GDM1 (cell line): ENCODE results near the gene TCP11.

Source experiments
- DNase-seq: peaks from one replicate; lab custom pipeline; 2025; lab: John Stamatoyannopoulos, UW

TCP11 gene

DNA sequence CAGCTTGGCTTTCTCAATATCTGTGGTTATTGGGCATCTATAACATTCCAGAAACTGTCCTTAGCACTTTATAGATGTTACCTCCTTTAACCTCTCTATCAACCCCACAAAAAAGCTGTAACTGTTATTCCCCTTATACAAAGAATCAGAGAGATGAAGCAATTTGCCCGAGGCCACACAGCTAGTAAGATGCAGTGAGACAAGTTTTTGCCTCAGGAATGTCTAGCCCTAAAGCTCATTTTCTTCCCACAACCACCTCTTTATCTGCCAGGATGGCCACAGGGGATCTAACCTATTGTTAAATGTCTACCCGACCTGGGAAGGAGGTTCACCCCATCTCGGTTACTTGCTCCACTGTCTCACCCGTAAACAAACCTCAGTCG, 31.9 kb upstream of the TCP11 start:
- DNase-seq, result no peak

DNA sequence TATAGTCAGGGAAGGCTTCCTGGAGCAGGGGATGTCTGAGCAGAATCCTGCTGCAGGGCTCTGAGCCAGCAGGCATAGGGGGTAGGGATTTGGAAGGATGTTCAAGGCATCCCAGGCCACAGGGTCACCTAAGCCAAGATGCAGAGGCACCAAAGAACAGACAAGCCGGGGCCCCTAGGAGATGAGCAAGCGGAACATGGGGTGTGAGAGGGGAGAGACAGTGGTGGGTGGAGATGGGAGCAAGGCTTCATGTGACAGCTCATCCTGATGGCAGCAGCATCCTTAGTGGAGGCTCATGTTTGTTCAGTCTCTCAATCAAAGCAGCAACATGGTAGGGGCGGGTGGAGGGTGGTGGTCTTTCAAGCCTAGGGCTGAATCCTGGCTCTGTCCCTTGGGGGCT, 29.8 kb upstream of the TCP11 start:
- DNase-seq, result no peak

DNA sequence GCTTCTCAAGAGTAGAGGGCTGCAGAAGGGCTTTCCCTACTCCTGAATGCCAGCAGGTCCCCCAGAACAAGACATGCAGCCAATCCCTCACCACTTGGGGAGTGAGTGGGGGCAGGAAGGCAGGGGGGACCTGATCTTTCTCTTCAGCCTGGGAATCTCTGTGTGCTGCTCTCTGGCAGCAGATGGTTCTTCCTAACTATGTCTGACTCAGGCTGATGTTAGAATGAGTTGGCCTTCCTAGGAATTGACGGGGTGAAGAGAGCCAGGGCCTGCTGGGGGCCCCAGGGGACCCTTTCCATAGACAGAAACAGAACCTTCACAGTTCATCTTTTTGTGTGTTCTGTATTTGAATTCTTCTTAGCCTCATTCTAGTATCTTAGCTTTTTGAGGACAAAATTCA, 29.0 kb upstream of the TCP11 start:
- no peak for DNase-seq

DNA sequence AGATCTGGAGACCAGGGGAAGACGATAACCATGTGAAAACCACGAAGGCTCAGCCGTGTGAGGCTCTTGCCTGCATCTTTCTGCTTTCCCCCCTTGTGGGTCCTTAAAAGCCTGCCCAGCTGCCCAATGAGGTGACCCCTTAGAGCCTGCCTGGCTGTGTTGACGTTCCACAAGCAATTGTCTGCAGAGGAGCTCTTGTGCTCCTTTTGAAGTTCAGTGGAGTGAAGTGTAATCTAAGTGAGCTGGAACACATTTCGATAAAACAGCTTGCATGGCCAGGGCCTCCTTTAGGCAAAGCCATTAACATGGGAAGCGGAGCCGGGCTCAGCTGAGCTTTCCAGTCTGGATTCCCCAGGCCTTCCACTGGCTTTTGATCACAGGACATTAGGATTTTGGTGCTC, 27.3 kb upstream of the TCP11 start:
- no peak for DNase-seq

DNA sequence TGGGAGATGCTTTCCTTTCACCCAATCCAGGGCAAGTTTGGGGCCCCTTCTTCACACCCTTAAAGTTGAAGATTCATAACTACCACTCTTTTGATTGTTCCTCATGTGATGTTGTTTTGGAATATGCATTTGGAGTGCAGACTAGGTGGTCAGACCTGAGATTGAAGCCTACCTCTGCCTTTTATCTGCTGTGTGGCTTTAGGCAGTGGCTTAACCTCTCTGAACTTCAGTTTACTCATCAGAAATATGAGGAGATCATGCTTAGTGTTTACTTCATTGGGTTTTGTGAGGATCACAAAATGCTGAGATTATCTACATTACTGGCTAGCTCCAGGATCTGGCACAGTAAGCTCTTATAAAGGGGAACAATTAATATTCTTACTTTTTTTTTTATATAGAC, 26.4 kb upstream of the TCP11 start:
- no peak for DNase-seq

DNA sequence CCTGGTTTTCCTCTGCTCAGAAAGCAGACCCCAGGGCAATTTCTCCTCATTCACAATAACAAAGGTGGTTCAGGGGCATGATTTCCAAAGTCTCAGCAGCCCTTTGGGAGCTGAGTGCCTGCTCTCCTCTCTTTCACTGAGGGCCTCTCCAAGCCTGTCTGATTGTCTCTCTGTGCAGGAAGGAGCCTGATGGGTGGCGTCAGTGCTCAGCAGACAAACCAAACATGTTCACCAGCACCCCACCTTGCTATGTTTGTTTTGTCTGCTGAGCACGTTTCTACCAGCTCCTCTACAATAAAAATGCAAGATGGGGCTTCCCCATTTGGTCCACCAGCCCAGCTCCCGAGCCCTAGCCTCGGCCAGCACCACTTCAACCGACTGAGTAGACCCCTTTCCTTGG, 25.4 kb upstream of the TCP11 start:
- DNase-seq, result no peak

DNA sequence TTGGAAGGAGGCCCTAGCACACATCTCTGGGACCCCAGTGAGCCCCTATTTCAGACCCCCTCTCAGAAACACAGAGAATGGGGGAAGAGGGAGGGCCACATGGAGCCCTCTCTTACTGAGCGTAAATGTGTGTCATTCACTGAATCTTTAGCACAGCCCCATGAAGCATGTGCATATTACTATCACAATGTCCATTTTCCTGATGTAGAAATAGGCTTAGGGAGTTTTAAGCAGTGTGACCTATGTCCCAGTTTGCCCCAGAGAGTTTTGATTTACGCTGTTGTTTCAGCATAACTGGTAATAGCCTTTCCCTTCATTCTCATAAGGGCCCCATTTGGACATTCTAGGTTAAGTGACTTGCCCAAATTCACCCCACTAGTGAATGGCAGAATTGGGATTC, 25.0 kb upstream of the TCP11 start:
- no peak for DNase-seq

DNA sequence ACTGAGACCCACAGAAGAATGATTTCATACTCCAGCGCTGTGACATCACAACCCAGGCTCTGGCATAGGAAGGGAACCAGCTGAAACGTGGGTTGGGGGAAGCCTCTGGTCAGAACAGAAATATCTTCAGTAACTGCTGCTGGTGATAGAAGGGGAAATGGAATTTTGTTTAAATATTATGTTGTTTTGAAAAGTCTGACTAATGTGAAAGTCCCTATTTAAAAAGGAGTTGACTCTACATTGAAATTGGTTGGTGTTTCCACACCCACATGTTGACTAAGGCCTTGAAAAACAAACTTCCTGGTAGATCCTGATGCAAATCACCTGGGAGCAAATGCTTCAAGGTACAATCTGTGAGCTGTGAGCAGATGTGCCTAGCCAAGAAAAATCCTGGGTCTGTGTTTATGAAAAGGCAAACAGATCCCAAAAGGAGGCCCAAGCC, 24.5 kb upstream of the TCP11 start:
- DNase-seq, result no peak

DNA sequence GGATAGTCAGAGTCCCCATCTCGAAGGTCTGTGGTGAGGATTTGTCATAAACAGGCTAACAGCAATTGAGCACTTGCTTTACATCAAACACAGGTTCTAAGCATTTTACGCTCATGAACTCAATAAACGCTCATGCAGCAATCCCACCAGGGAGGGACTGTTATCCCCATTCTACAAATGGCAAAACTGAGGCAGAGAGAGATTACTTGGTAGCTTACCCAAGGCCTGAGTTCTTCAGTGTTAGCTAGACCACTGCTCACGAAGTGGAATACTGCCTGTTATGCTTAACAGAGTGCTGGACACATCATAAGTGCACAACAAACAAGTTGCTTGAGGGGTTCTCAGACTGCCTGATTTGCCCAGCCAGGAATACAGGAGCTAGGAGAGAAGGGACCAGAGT, 23.7 kb upstream of the TCP11 start:
- no peak for DNase-seq

DNA sequence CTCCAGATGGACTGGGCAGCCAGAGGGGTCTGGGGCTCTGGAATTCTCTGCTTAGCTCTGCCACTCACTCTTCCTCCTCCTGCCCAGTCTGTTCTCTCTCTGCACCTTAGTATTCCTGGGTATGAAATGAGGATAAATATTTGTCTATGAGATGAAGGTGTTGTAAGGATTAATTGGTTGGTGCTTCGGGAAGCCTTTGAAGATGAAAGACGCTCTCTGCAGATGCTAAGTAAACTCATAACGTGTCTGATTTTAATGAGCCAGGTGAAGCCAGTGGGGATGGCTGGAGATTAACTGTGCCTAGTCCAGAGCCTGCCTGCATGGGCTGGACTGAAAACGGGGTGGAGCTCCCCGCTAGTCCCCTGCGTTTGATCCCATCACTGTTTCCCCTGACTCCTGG, 23.1 kb upstream of the TCP11 start:
- no peak for DNase-seq

DNA sequence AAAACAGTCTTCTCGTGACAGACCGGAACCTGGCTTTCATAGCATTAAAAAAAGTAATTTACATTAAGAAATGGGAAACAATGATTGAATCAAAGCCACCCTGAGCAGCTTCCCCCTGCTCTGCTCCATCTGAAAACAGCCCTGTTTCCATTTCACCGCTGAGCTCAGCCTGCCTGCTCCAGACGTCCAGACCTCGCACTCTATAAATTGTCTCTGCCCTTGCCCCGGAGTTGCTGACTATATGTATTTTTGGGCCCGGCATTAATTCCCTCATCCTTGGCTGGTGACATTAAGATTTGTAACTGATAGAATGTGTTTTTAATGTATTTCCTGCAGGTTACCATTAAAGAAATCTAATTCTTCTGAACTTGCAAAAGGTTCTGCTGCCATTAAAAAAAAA, 22.7 kb upstream of the TCP11 start:
- DNase-seq, result no peak

DNA sequence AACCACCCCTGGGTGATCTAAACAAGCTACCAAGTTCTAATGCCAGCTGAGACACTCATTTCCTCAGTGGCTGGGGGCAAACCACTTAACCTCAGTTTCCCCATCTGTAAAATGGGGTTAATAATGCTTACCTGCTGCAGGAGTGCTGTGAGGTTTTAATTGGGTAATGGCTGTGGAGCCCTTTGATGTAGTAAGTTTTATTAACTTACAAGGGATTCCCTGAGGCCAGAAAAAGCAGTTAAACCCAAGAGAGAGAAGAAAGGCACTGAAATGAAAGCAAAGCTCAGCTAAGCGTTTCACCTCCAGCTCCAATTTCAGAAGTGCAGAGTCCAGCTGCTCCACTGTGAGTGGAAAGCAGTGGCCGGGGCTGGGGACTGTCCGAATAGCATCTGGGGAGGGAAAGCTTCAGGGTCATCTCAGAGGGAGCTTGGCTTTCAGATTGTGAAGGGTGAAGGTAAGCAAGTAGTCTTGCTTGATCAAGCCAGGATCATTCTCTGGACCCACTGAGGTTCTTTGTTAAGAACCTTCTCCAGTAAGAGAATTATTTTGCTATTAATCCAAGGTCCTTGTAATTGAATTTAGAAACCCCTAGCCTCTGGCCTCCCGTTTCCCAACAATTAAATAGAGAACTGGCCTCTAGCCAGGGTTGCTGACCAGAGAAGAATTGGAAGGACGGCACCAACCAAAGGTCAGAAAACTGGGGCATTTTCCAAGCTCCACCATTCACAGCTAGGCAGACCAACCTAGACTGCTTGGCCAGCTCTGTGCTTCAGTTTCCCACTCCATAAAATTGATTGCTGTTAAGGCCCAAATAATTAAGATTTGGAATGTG, 20.9 kb upstream of the TCP11 start:
- no peak for DNase-seq

DNA sequence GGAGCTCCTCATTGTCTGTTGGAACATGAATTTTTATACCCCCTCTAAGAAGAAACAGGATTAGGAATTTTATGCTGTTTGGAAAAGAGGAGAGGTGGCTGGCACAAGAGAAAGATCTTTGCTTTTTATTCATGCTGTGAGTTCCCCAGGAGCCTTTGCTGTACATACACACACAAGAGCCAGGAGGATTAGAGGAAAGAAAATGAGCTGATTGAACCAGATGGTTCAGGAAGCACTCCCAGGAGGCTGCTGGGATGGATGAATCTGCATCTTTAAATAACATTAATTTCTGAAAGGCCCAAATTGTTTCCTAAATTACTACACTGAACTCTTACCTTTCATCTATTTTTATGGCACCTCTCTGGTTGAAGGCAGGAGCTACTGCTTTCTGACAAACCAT, 20.1 kb upstream of the TCP11 start:
- DNase-seq, result no peak

DNA sequence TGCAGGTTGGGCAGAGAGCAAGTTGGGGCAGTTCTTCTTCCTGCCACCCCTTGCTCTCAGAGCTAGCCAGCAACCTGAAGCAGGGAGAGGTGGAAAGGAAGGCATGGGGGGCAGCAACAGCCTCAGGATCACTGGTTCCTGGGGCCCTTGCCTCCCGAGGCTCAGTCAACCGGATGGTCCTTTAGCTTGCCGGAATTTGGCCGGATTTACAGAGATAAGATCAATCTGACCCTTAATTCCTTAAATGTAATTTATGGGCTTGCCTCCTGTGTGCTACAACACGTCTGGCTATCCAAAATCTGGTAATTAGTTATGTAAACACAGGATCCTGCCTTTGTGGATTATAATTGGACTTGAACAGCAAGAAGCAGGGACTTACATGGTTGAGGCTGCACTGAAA, 19.5 kb upstream of the TCP11 start:
- no peak for DNase-seq

DNA sequence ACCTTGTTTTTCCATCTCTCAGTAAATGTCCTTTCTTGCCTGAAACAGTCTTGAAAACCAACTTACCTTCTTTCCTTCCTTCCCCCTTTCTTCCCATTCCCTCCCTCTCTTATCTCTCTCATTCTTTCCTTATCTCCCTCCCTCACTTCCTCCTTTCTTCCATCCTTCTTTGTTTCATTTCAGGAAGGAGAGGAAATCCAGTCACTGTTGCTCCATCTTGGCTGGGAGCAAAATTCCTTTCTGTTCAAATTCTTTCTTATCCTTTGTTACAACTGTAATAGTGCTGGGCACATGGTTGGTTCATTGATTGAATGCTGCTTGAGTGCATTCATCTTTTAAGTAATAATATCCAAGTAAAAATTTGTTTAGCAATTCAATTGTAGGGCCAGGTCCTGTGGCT, 17.4 kb upstream of the TCP11 start:
- DNase-seq, result no peak

DNA sequence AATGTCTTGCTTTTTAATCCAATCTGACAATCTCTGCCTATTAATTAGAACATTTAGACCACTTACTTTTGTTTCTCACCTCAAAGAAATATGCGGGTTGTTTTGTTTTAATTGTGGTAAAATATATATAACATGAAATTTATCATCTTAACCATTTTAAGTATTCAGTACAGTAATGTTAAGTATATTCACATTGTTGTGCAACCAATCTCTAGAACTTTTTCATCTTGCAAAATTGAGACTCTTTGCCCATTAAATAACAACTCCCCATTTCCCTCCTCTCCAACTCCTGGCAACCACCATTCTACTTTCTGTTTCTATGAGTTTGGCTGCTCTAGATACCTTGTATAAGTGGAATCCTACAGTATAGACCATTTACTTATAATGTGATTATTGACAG, 13.8 kb upstream of the TCP11 start:
- no peak for DNase-seq

DNA sequence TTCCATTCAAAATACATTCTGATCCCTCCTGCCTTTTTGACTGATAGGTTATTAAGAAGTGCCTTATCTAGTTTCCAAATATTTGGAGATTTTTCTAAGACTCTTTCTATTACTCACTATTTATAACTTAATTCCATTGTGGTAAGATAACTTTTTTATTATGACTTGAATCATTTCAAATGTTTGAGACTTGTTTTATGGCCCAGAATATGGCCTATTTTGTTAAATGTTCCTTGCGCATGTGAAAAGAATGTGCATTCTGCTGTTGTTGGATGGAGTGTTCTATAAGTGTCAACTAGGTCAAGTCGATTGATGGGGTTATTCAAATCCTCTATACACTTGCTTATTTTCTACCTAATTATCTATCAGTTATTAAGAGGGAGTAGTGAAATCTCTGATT, 13.1 kb upstream of the TCP11 start:
- no peak for DNase-seq

DNA sequence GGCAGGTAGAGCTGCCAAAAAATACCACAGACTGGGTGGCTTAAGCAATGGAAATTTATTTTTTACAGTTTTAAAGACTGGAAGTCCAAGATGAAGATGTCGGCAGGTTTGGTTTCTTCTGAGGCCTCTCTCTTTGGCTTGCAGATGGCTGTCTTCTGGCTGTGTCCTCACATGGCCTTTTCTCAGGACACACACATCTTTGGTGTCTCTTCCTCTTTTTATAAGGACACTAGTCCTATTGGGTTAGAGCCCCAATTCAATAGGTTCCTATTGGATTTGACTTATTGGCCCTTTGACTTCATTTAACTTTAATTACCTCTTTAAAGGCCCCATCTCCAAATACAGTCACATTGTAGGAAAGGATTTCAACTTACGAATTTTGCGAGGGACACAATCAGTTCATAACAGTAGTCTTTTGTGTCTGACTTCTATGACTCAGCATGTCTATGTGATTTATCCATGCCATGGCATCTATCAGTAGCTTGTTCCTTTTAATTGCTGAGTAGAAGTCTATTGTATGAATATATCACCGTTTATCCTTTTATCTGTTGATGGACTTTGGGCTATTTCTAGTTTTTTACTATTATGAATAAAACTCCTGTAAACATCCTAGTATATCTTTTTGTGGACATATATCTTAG, 11.0 kb upstream of the TCP11 start:
- no peak for DNase-seq

DNA sequence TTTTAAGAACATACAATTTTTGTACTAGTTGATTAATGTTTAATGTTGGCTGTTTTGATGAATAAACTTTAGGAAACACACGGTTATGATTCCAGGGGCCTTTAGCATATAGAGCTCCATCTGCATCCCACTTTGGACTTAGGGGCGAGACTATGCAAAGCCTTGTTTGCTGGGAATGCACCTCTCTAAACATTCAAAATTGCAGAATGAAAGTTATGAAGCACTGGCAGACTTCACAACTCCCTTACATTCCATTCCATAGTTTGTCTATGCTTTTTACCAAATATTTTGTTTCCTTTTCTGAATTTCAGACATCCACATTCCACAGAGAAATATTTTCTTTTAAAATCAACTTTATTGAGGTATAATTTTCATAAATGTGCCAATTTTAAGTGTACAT, 10.3 kb upstream of the TCP11 start:
- DNase-seq, result no peak

DNA sequence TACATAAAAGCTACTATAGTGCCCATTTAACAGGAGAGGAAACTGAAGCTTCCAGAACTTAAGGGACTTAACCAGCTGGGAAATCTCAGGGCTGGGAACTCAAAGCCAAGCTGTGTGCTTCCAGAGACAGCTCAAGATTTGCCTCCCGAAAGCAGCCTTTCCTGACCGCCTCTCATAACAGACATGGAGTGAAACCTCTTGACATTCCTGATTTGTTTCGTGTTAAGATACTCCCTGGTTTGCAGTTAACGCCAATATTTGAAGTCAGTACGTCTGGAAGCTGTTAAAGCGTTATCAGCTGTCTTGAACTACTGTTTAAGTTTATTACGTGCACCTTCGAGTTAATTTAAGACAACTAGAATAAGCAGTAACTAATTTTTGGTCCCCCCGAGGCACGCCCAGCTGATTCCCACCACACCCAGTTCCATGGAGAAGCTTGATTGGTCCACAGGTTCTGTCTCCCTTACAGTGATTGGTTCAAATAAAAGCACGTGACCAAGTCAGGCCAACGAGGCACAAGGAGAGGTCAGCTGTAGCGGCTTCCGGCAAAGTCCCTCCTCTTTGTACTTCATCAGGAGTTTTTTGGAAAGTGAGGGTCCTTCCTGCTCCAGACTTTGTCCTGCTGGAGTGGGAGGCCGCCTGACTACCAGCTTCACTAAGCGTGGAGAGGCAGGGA, 8.9 kb upstream of the TCP11 start:
- no peak for DNase-seq

DNA sequence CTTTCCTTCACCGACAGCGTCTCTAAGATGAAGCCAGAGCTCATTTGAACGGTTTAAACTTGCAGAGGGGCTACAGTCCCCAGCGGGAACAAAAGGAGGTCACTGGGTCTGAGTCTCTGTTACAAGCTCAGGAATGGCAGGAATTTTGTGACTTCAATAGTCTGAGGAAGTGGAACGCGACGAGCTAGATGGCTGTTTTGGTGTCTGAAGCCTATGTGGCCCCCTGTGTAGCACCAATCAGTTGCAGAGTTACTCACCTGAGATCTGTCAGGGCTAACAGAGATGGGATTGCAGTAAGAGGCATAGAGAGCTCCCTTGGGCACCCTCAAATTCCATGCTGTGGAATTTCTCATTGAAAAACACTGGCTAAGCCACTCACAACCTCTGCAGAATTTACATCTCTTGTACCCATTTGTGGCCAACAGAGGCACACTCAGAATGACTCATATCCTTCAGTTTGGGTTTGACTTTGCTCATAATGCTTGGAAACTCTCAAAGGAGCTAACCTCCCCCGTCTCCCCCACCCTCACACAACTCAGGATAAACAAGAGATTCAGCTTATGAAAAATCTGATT, 7.1 kb upstream of the TCP11 start:
- DNase-seq, result no peak

DNA sequence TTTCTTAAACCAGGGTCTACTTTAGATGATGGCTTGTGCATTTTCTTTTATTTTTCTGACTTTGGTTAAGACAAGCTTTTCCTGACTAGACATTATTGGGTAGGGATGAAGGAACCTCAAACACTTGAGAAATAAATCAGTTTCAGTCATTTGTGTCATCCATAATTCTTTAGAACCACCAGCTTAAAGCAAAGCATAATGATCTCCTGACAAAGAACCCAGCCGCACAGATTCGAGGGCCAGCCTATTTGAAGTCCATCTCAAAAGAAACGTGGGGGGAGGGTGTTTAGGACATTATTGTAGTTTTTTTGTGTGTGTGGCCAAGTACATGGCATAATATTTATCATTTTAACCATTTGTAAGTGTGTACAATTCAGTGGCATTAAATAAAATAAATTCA, 6.3 kb upstream of the TCP11 start:
- no peak for DNase-seq

DNA sequence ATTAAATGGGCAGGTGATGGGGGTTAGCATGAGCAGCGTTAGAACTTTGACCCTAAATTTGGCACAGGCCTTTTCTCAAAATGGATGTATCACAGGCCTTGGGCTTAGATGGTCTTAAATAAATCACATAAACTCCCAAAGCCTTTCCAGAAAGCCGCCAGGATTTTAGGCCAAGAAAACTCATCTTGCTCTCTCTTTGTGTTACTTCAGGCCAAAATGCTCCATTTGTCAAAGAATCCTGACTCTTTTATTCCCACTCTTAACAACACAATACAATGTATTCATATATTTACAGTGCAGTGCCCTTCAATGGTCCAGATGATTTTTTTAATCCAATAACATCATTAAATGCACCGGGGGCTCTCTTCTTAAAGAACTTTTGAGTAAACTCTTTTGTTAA, 5.9 kb upstream of the TCP11 start:
- no peak for DNase-seq
